Glutamatergic neuron (in vitro differentiated cells): ENCODE results near the gene TAGAP. TPM values are rescaled to one million over a fixed set of nuclear protein-coding genes. Genes with fewer than 3 reads are reported as not detected.
"Not testable (repeated sequence)": the region's sequence is repeated elsewhere in the genome, so short reads cannot be mapped to it uniquely, and the experiment has no call there.

Experiments used
- DNase-seq: peaks from one replicate; pipeline ENCODE4 v3.0.0; 2022
- H3K27ac Mint-ChIP-seq: one replicate; pipeline ENCODE4 v1.8.0; 2020; ENCODE audit warnings: mild to moderate bottlenecking, mixed read lengths, inconsistent platforms; ENCODE audit not compliant: unreplicated experiment
- H3K27me3 Mint-ChIP-seq: one replicate; pipeline ENCODE4 v1.8.0; 2020; ENCODE audit warnings: mild to moderate bottlenecking, moderate library complexity, mixed read lengths, inconsistent platforms; ENCODE audit not compliant: unreplicated experiment
- H3K36me3 Mint-ChIP-seq: one replicate; pipeline ENCODE4 v1.8.0; 2020; ENCODE audit warnings: mild to moderate bottlenecking, mixed read lengths, inconsistent platforms; ENCODE audit not compliant: unreplicated experiment
- H3K4me1 Mint-ChIP-seq: one replicate; pipeline ENCODE4 v1.8.0; 2020; ENCODE audit warnings: mild to moderate bottlenecking, low read depth, mixed read lengths, inconsistent platforms; ENCODE audit not compliant: unreplicated experiment
- H3K4me3 Mint-ChIP-seq: one replicate; pipeline ENCODE4 v1.8.0; 2020; ENCODE audit warnings: mild to moderate bottlenecking, mixed read lengths, inconsistent platforms; ENCODE audit not compliant: unreplicated experiment
- H3K9me3 Mint-ChIP-seq: one replicate; pipeline ENCODE4 v1.8.0; 2020; ENCODE audit warnings: mild to moderate bottlenecking, moderate library complexity, mixed read lengths, inconsistent platforms; ENCODE audit not compliant: unreplicated experiment
- total RNA-seq: library from RNA; stranded (reverse); fragmentation: NEBNext Ultra II Directional; extraction: Animal tissue kit (Norgen Biotek cat#: 25700); gene quantifications from one replicate; pipeline ENCODE4 v1.2.1, GENCODE V29; 2021; ENCODE audit not compliant: unreplicated experiment
- TF ChIP-seq, protein P1 (sequence below): fragments of 200-600 bp; sonication (generic); IDR thresholded peaks from one replicate; pipeline ENCODE4 v1.5.0; 2021; ENCODE audit not compliant: partially characterized antibody, unreplicated experiment

TAGAP gene
- total RNA-seq, 1 donor from 2014 or later: not detected

- no peak for DNase-seq
- TF ChIP-seq, protein P1, sequence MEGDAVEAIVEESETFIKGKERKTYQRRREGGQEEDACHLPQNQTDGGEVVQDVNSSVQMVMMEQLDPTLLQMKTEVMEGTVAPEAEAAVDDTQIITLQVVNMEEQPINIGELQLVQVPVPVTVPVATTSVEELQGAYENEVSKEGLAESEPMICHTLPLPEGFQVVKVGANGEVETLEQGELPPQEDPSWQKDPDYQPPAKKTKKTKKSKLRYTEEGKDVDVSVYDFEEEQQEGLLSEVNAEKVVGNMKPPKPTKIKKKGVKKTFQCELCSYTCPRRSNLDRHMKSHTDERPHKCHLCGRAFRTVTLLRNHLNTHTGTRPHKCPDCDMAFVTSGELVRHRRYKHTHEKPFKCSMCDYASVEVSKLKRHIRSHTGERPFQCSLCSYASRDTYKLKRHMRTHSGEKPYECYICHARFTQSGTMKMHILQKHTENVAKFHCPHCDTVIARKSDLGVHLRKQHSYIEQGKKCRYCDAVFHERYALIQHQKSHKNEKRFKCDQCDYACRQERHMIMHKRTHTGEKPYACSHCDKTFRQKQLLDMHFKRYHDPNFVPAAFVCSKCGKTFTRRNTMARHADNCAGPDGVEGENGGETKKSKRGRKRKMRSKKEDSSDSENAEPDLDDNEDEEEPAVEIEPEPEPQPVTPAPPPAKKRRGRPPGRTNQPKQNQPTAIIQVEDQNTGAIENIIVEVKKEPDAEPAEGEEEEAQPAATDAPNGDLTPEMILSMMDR: no peak
- Mint-ChIP-seq H3K27me3 (no peaks in the 10 kb centered on the region), H3K9me3 (no peaks in the 10 kb centered on the region), H3K4me1 (peaks cover 8% of the 10 kb centered on the region), H3K27ac (no peak overlapping the region), H3K4me3 (no peak overlapping the region), H3K36me3 (no peaks in the 10 kb centered on the region)
Observed at GRCh38 chr6:159039885-159040258, 4.9 kb downstream of the TAGAP start.

DNA sequence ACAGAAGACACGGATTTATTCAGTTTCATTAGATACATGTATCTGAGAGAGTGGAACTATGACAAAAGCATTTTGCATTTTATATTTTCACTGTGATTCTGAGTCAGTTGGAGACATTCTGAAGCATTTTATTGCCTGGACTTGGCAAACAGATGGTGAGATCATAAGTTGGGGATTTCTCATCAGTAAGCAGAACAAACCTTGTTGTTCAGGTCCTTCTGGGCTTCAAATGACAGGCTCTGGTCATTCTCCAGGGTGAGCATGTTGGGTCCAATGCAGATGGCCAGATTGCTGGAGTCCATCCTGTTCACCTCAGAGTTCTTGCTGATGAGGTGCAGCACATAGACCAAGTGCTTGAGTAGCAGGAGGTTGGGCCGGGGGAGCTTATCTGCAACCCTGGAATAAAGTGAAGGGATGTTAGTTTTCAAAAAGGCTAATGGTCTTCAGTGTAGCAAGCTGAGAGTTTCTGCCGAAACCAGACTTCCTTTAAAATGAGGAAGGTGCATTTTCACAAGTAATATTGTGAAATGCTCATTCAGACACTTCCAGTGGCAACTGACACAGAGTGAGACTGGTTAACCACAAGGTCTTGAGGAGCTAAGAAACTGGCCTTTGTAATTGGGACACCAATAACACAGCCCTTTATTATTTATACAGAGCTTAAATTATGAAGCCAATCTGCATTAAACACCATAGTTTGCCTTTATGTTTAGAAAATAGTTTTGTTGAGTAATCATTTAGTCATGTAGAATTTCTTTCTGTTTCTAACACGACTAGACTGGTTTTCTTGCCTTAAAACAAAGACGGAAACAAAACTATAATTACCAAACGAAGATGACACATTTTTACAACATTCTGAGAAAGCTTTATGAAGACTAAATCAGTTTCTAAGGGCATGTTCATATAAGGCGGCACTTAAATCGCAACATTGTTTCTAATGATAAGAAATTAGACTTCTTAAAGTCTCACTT lies 5.6 kb downstream of the TAGAP start:
- no peaks in the 10 kb centered on the region for H3K36me3 Mint-ChIP-seq
- TF ChIP-seq, protein P1: no peak
- DNase-seq: no peak
- H3K27ac Mint-ChIP-seq: no peak overlapping the region
- H3K9me3 Mint-ChIP-seq: no peaks in the 10 kb centered on the region
- no peaks in the 10 kb centered on the region for H3K27me3 Mint-ChIP-seq
- H3K4me1 Mint-ChIP-seq: peaks cover 5% of the 10 kb centered on the region
- no peak overlapping the region for H3K4me3 Mint-ChIP-seq

- H3K4me3 Mint-ChIP-seq, H3K9me3 Mint-ChIP-seq, H3K4me1 Mint-ChIP-seq, H3K27me3 Mint-ChIP-seq, H3K36me3 Mint-ChIP-seq, H3K27ac Mint-ChIP-seq, DNase-seq: not testable (repeated sequence)
Observed at GRCh38 chr6:159038318-159038717, 6.5 kb downstream of the TAGAP start.

DNA sequence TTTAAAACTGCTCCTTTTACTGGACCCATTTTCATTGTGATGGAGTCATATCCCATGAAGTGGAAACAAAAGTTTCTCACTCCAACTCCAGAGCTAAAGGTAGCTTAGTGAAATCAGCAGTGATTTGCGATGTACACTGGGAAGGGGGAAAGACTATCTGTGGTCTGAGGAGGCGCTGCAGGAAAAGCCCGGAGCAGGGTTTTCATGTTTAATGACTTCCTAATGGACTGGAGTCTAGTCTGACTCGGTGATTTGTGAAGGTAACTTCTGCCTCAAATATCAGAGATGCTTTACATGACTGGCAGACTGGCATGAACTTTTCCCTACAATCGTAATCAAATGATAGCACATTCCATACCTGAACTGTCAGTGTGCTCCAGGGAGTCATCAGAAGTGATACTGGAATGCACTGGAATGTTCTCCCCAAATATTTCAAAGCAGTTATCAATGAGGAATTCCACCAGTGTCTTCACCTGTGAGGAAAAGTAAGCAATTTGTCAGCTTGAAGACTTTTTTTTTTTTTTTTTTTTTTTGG lies 7.0 kb downstream of the TAGAP start:
- no peak for DNase-seq
- TF ChIP-seq, protein P1: no peak
- H3K27me3 Mint-ChIP-seq: no peaks in the 10 kb centered on the region
- H3K36me3 Mint-ChIP-seq: no peaks in the 10 kb centered on the region
- peaks cover 5% of the 10 kb centered on the region for H3K4me1 Mint-ChIP-seq
- no peaks in the 10 kb centered on the region for H3K9me3 Mint-ChIP-seq
- H3K4me3 Mint-ChIP-seq: no peak overlapping the region
- H3K27ac Mint-ChIP-seq: no peak overlapping the region

- Mint-ChIP-seq H3K4me1 (peaks cover 5% of the 10 kb centered on the region), H3K27ac (no peak overlapping the region), H3K4me3 (no peak overlapping the region), H3K27me3 (no peaks in the 10 kb centered on the region), H3K9me3 (no peaks in the 10 kb centered on the region), H3K36me3 (no peaks in the 10 kb centered on the region)
- DNase-seq: no peak
- TF ChIP-seq, protein P1: no peak
Observed at GRCh38 chr6:159036673-159037072, 8.1 kb downstream of the TAGAP start.
